Endothelial cell of umbilical vein (primary cell): ENCODE measurements around the gene SCG3. TPM values are rescaled to one million over a fixed set of nuclear protein-coding genes. Genes with fewer than 3 reads are reported as not detected.

ENCODE experiments used
- BruUV-seq: library from RNA; stranded (reverse); fragments of 400-500 nt; replicated peaks from 2 replicates; lab custom pipeline; 2021; lab: Mats Ljungman, UMichigan
- CTCF ChIA-PET: fragments of 300-600, 350-600 bp; sonication (Branson Sonifier 250); formaldehyde crosslinking; loops from one replicate; lab custom pipeline; 2021; ENCODE audit warnings: antibody characterized with exemption, inconsistent platforms; lab: Charles Lee
- POLR2A ChIA-PET: fragments of 300-600, 350-600 bp; sonication (Branson Sonifier 250); formaldehyde crosslinking; loops from one replicate; lab custom pipeline; 2021; ENCODE audit warnings: antibody characterized with exemption, inconsistent platforms; lab: Charles Lee
- DNase-seq: peaks from one replicate; pipeline ENCODE4 v3.0.0-alpha.2; 2011; ENCODE audit warnings: low read depth, low spot score
- FAIRE-seq: peaks from 2 replicates; lab custom pipeline; 2011; peaks lifted over from hg19 to GRCh38; lab: Jason Lieb, UNC
- H2AFZ ChIP-seq: 2 replicates; pipeline ENCODE4 v1.6.0; 2012; ENCODE audit warnings: low read depth, low read length, control low read depth, inconsistent platforms
- H3K27ac ChIP-seq: 2 replicates; pipeline ENCODE4 v1.5.1; 2011; ENCODE audit warnings: low read depth, mild to moderate bottlenecking, control low read depth, low read length, moderate library complexity; ENCODE audit not compliant: insufficient read depth
- H3K27me3 ChIP-seq, 2 experiments: 2 replicates each; pipeline versions ENCODE4 v1.6.0 to v1.6.1; 2011; ENCODE audit warnings: low read length in 2 of 2, mixed read lengths in 1 of 2; ENCODE audit not compliant: control insufficient read depth in 2 of 2, insufficient read depth in 2 of 2
- H3K36me3 ChIP-seq, 2 experiments: 2 replicates in 1 of 2; 3 replicates in 1 of 2; pipeline ENCODE4 v1.5.1; 2011; ENCODE audit warnings: low read length in 2 of 2, mild to moderate bottlenecking in 1 of 2, moderate library complexity in 1 of 2; ENCODE audit not compliant: control insufficient read depth in 2 of 2, insufficient read depth in 2 of 2; ENCODE audit errors: extremely low read depth in 1 of 2
- H3K4me1 ChIP-seq: 3 replicates; pipeline ENCODE4 v1.5.1; 2011; ENCODE audit warnings: mild to moderate bottlenecking, low read length; ENCODE audit not compliant: control insufficient read depth, insufficient read depth; ENCODE audit errors: extremely low read depth
- H3K4me2 ChIP-seq: 2 replicates; pipeline ENCODE4 v1.6.1; 2011; ENCODE audit warnings: low read length, control low read depth, mixed read lengths; ENCODE audit not compliant: insufficient read depth
- H3K4me3 ChIP-seq, 3 experiments: fragments of 200-600 bp in 1 of 3; sonication (generic), shearing (Covaris generic) in 1 of 3; replicated peaks in 1 of 3; 2 replicates each; pipeline ENCODE4 v1.5.1; 2011 to 2016; ENCODE audit warnings: control low read depth in 3 of 3, low read length in 3 of 3, mild to moderate bottlenecking in 2 of 3, inconsistent platforms in 1 of 3, low read depth in 1 of 3, moderate library complexity in 1 of 3; ENCODE audit not compliant: insufficient read depth in 1 of 3
- H3K79me2 ChIP-seq: 2 replicates; pipeline ENCODE4 v1.6.0; 2012; ENCODE audit warnings: low read length, inconsistent platforms; ENCODE audit not compliant: control insufficient read depth, insufficient read depth
- H3K9ac ChIP-seq: replicated peaks from 2 replicates; pipeline ENCODE3; 2011; ENCODE audit warnings: low read length, control low read depth; ENCODE audit not compliant: insufficient read depth; ENCODE audit errors: extremely low read depth
- H3K9me1 ChIP-seq: replicated peaks from 3 replicates; pipeline ENCODE4 v1.6.0; 2011; ENCODE audit warnings: mild to moderate bottlenecking, low read length; ENCODE audit not compliant: control insufficient read depth, insufficient read depth; ENCODE audit errors: extremely low read depth
- H3K9me3 ChIP-seq: replicated peaks from 2 replicates; pipeline ENCODE4 v1.5.1; 2012; ENCODE audit warnings: low read length, inconsistent platforms; ENCODE audit not compliant: control insufficient read depth, insufficient read depth
- H4K20me1 ChIP-seq: replicated peaks from 2 replicates; pipeline ENCODE3; 2011; ENCODE audit warnings: mild to moderate bottlenecking, low read length; ENCODE audit not compliant: control insufficient read depth, insufficient read depth; ENCODE audit errors: extremely low read depth
- FOS ChIP-seq: IDR thresholded peaks from 2 replicates; pipeline ENCODE4 v1.6.1; 2011; ENCODE audit warnings: mild to moderate bottlenecking, low read length, moderate library complexity, borderline replicate concordance; ENCODE audit not compliant: insufficient read depth
- GATA2 ChIP-seq: IDR thresholded peaks from 2 replicates; pipeline ENCODE4 v1.7.0; 2011; ENCODE audit warnings: low read depth, mild to moderate bottlenecking, moderate library complexity, mixed read lengths, low read length; ENCODE audit not compliant: insufficient read length, insufficient read depth
- JUN ChIP-seq: IDR thresholded peaks from 2 replicates; pipeline ENCODE4 v1.6.1; 2011; ENCODE audit warnings: borderline replicate concordance, low read depth; ENCODE audit not compliant: insufficient read length, insufficient read depth
- POLR2A ChIP-seq: IDR thresholded peaks from 2 replicates; pipeline ENCODE4 v1.6.1; 2012; ENCODE audit warnings: low read depth, mild to moderate bottlenecking, control low read depth, low read length
- POLR2AphosphoS5 ChIP-seq: IDR thresholded peaks from 2 replicates; pipeline ENCODE4 v1.6.1; 2012; ENCODE audit warnings: low read depth, mild to moderate bottlenecking, control low read depth, low read length, moderate library complexity; ENCODE audit not compliant: insufficient read depth
- dilution Hi-C: fragments of 300-500 bp; cut with MboI; formaldehyde crosslinking; loops from one replicate; pipeline ENCODE4 v1.15.0; 2019; ENCODE audit warnings: low sequenced_read_pairs; ENCODE audit not compliant: extremely low pct_ligation_motif_present
- intact Hi-C: fragments of 100-400 bp; cut with micrococcal nuclease; formaldehyde crosslinking; loops from one replicate; pipeline ENCODE4 v1.10.0; 2022
- polyA plus RNA-seq, 4 experiments: library from polyadenylated mRNA; depleted of rRNA in 3 of 4; stranded (reverse) in 3 of 4; unstranded in 1 of 4; fragments of >200 nt; gene quantifications; 2 replicates each; pipeline versions ENCODE4 v1.2.1 to v1.2.3, GENCODE V29; 2011 to 2012; ENCODE audit warnings: missing spikeins in 1 of 4
- total RNA-seq: library from RNA; stranded (reverse); gene quantifications from 2 replicates; pipeline ENCODE4 v1.2.3, GENCODE V29; 2021
- TF ChIP-seq, protein P1 (sequence below), 2 donors: IDR thresholded peaks; 1 replicate in 1 of 2; 2 replicates in 1 of 2; pipeline ENCODE4 v1.5.1; 2011; ENCODE audit warnings: low read length in 2 of 2, mild to moderate bottlenecking in 2 of 2, moderate library complexity in 2 of 2, control low read depth in 1 of 2, inconsistent platforms in 1 of 2, low read depth in 1 of 2; ENCODE audit not compliant: insufficient read depth in 1 of 2; ENCODE audit errors: extremely low read depth in 1 of 2
- TF ChIP-seq, protein P2 (sequence below): IDR thresholded peaks from 2 replicates; pipeline ENCODE4 v1.6.1; 2011; ENCODE audit not compliant: insufficient read depth, insufficient read length

Gene SCG3
- total and polyA plus RNA-seq, 2 donors (not counting 3 experiments of a cell fraction or from before 2014, with no cell fraction given): not detected

DNA sequence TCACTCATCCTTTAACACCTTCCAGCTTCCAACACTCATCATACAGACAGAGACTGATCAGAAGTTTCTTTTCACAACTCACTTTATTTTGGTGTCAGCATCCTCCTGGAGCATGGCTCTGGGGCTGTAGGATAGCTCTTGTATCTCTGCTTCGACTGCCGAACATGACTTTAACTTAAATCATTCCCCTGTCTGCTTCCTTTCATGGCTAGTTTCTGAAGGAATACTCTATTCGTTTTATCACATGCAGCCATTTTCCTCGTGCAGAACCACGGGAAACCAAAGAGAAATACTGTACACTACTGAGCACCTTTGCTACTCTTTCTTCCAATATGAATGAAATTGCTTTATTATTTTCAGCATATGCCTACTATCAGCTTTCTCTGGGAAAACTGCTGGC, 68.0 kb downstream of the SCG3 start:
- no peak overlapping the region for H3K4me3 ChIP-seq
- ChIA-PET POLR2A (no interaction called here), CTCF (interaction anchor here (0.5 to 1.2 kb wide), 3 partner anchors 27 to 396 kb away, joined by 3 to 5 read pairs (median 3); no protein-coding TSS in a partner anchor)
- H3K9ac ChIP-seq: no peak overlapping the region
- DNase-seq: no peak
- H4K20me1 ChIP-seq: no peaks in the 10 kb centered on the region
- FAIRE-seq: no peak
- no peaks in the 10 kb centered on the region for H3K9me1 ChIP-seq
- dilution Hi-C loops: no loop called here
- BruUV-seq: no TSS peak
- no peak overlapping the region for H3K4me2 ChIP-seq
- peaks cover 3% of the 10 kb centered on the region for H3K4me1 ChIP-seq
- H3K9me3 ChIP-seq: no peaks in the 10 kb centered on the region
- H3K27me3 ChIP-seq: peaks cover 53 to 65% of the 10 kb centered on the region in 2 experiments
- intact Hi-C loops: no loop called here
- TF ChIP-seq, protein P1, sequence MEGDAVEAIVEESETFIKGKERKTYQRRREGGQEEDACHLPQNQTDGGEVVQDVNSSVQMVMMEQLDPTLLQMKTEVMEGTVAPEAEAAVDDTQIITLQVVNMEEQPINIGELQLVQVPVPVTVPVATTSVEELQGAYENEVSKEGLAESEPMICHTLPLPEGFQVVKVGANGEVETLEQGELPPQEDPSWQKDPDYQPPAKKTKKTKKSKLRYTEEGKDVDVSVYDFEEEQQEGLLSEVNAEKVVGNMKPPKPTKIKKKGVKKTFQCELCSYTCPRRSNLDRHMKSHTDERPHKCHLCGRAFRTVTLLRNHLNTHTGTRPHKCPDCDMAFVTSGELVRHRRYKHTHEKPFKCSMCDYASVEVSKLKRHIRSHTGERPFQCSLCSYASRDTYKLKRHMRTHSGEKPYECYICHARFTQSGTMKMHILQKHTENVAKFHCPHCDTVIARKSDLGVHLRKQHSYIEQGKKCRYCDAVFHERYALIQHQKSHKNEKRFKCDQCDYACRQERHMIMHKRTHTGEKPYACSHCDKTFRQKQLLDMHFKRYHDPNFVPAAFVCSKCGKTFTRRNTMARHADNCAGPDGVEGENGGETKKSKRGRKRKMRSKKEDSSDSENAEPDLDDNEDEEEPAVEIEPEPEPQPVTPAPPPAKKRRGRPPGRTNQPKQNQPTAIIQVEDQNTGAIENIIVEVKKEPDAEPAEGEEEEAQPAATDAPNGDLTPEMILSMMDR (IDR thresholded peaks at IDR 0.05; ENCODE audit: extremely low read depth in 1 of 2, insufficient read depth in 1 of 2, low read depth in 1 of 2, low read length in 2 of 2): no peak
- TF ChIP-seq JUN: no peak
- TF ChIP-seq GATA2: no peak
- TF ChIP-seq, protein P2, sequence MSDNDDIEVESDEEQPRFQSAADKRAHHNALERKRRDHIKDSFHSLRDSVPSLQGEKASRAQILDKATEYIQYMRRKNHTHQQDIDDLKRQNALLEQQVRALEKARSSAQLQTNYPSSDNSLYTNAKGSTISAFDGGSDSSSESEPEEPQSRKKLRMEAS: no peak
- no peak for TF ChIP-seq POLR2AphosphoS5
- TF ChIP-seq FOS: no peak
- TF ChIP-seq POLR2A: no peak
- no peaks in the 10 kb centered on the region for H3K79me2 ChIP-seq
- no peak overlapping the region for H2AFZ ChIP-seq
- no peak overlapping the region for H3K27ac ChIP-seq
- no peaks in the 10 kb centered on the region for H3K36me3 ChIP-seq
